SK-N-SH treated with all-trans-retinoic acid at 6 μM for 48 hours (cell line): Measurements from ENCODE around the gene VSIR.

Experiments
- CREB5 ChIP-seq: fragments of 250-450 bp; sonication (Bioruptor Pico); IDR thresholded peaks from 2 replicates; pipeline ENCODE4 v1.5.1; 2020; ENCODE audit warnings: low read depth, mild to moderate bottlenecking, moderate library complexity
- CSRNP3 ChIP-seq: fragments of 250-450 bp; sonication (Bioruptor Pico); IDR thresholded peaks from 2 replicates; pipeline ENCODE4 v1.5.1; 2021; ENCODE audit warnings: mild to moderate bottlenecking, moderate library complexity
- ESRRG ChIP-seq: fragments of 250-450 bp; sonication (Bioruptor Pico); IDR thresholded peaks from 2 replicates; pipeline ENCODE4 v1.6.1; 2021; ENCODE audit warnings: mild to moderate bottlenecking
- OSR1 ChIP-seq: fragments of 250-450 bp; sonication (Bioruptor Pico); IDR thresholded peaks from 2 replicates; pipeline ENCODE4 v1.8.0; 2022; ENCODE audit warnings: moderate library complexity, mild to moderate bottlenecking, inconsistent platforms
- ZFP3 ChIP-seq: fragments of 250-450 bp; sonication (Bioruptor Pico); IDR thresholded peaks from 2 replicates; pipeline ENCODE4 v1.5.0; 2020; ENCODE audit warnings: mild to moderate bottlenecking, moderate library complexity
- ZFP30 ChIP-seq: fragments of 450-650 bp; formaldehyde crosslinking; IDR thresholded peaks from 2 replicates; pipeline ENCODE4 v1.5.0; 2022; ENCODE audit warnings: mild to moderate bottlenecking, moderate library complexity
- ZNF70 ChIP-seq: fragments of 450-650 bp; formaldehyde crosslinking; IDR thresholded peaks from 2 replicates; pipeline ENCODE4 v1.5.0; 2020; ENCODE audit warnings: mild to moderate bottlenecking, moderate library complexity
- TF ChIP-seq, protein P1 (sequence below): fragments of 250-450 bp; sonication (Bioruptor Pico); IDR thresholded peaks from 2 replicates; pipeline ENCODE4 v1.8.0; 2021; ENCODE audit warnings: low read depth, mild to moderate bottlenecking, moderate library complexity, borderline replicate concordance

DNA sequence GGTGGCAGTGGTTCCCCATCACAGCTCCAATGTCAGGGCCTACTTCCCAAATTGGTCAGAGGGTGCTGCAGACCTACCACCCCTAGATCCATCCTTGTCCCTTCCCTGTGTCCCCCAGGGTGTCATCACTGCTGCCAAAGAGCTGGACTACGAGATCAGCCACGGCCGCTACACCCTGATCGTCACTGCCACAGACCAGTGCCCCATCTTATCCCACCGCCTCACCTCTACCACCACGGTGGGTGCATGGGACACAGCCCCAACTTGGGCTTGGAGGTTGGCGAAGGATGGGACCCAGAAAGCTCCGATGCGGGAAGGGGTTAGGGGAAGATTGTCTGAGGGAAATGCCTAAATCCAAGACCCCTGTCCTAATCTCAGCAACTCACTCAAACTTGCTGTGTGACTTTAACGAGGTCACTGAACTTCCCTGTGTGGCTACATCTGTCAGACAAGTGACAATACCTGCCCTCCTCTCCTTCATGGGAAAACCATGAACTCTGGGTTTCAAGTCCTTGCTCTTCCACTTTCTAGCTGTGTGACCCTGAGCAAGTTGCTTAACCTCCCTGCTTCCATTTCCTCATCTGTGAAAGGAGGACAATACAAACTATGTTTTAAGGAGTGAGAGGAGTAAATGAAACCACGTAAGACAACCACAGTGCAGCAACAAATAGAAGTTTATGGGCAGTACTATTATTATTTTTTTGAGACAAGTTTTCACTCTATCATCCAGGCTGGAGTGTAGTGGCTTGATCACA, 4.9 kb upstream of the VSIR start:
- TF ChIP-seq OSR1 (CRISPR knock-in tag) (no peak), ZFP30 (CRISPR knock-in tag) (no peak), CREB5 (no peak), ZFP3 (CRISPR knock-in tag) (no peak), ZNF70 (CRISPR knock-in tag) (no peak), CSRNP3 (CRISPR knock-in tag) (no peak), ESRRG (CRISPR knock-in tag) (no peak)
- TF ChIP-seq, protein P1, sequence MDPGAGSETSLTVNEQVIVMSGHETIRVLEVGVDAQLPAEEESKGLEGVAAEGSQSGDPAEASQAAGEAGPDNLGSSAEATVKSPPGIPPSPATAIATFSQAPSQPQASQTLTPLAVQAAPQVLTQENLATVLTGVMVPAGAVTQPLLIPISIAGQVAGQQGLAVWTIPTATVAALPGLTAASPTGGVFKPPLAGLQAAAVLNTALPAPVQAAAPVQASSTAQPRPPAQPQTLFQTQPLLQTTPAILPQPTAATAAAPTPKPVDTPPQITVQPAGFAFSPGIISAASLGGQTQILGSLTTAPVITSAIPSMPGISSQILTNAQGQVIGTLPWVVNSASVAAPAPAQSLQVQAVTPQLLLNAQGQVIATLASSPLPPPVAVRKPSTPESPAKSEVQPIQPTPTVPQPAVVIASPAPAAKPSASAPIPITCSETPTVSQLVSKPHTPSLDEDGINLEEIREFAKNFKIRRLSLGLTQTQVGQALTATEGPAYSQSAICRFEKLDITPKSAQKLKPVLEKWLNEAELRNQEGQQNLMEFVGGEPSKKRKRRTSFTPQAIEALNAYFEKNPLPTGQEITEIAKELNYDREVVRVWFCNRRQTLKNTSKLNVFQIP: no peak
